ENCODE measurements around the gene UGP2.
A peak's percentile ranks its signal among the peaks of the same experiment; 100 is the strongest.

The UGP2 gene

GRCh38 chr2:63840081-63840784 lies 1.5 kb upstream of the UGP2 start:
- no peak for TF ChIP-seq CTCF (IDR thresholded peaks at IDR 0.05)
- H3K9me3 ChIP-seq = no peaks in the 10 kb centered on the region
- DNase-seq = no peak
- no peaks in the 10 kb centered on the region for H3K27me3 ChIP-seq
- no peaks in the 10 kb centered on the region for H3K36me3 ChIP-seq
- peak overlapping the region; percentile 72 to 89 for H3K4me3 ChIP-seq
- intact Hi-C loops (cut with DNase I; ENCODE audit: low total_unique reads) = no loop called here
- H3K4me1 ChIP-seq = peaks cover 0 to 52% (median 26%) of the 10 kb centered on the region in 4 donors
- peak overlapping the region; percentile 91 to 98 for H3K27ac ChIP-seq

GRCh38 chr2:63840785-63841253 lies 877 bp upstream of the UGP2 start:
- no peaks in the 10 kb centered on the region for H3K27me3 ChIP-seq
- H3K27ac ChIP-seq = peak overlapping the region; percentile 91 to 98
- no peaks in the 10 kb centered on the region for H3K9me3 ChIP-seq
- peak; percentile 7 to 40 for TF ChIP-seq CTCF (IDR thresholded peaks at IDR 0.05)
- H3K4me1 ChIP-seq = peaks cover 0 to 58% (median 32%) of the 10 kb centered on the region in 4 donors
- intact Hi-C loops (cut with DNase I; ENCODE audit: low total_unique reads) = no loop called here
- no peaks in the 10 kb centered on the region for H3K36me3 ChIP-seq
- peak; percentile 99 to 100 for DNase-seq
- H3K4me3 ChIP-seq = peak overlapping the region; percentile 72 to 89

- Histone ChIP-seq H3K9me3 (no peaks in the 10 kb centered on the region), H3K36me3 (no peaks in the 10 kb centered on the region), H3K4me3 (peak overlapping the region; percentile 72 to 89), H3K27ac (peak overlapping the region; percentile 91 to 98), H3K27me3 (no peaks in the 10 kb centered on the region), H3K4me1 (peaks cover 0 to 69% (median 34%) of the 10 kb centered on the region in 4 donors)
- TF ChIP-seq CTCF (IDR thresholded peaks at IDR 0.05) = peak in 1 of 2 experiments; percentile 15
- intact Hi-C loops (cut with DNase I; ENCODE audit: low total_unique reads) = no loop called here
- peak; percentile 57 to 77 for DNase-seq
Observed at GRCh38 chr2:63842149-63843061, 709 bp downstream of the UGP2 start.

GRCh38 chr2:63843093-63843492 lies 1.4 kb downstream of the UGP2 start:
- Histone ChIP-seq H3K27me3 (no peaks in the 10 kb centered on the region), H3K36me3 (no peaks in the 10 kb centered on the region), H3K4me1 (peaks cover 0 to 65% (median 30%) of the 10 kb centered on the region in 4 donors), H3K4me3 (peak overlapping the region; percentile 72 to 89), H3K27ac (peak overlapping the region; percentile 91 to 98), H3K9me3 (no peaks in the 10 kb centered on the region)
- DNase-seq = no peak
- no peak for TF ChIP-seq CTCF (IDR thresholded peaks at IDR 0.05)
- intact Hi-C loops (cut with DNase I; ENCODE audit: low total_unique reads) = no loop called here

GRCh38 chr2:63843791-63844190 lies 2.1 kb downstream of the UGP2 start:
- peak overlapping the region; percentile 72 to 89 for H3K4me3 ChIP-seq
- peak overlapping the region; percentile 91 to 98 for H3K27ac ChIP-seq
- no peaks in the 10 kb centered on the region for H3K9me3 ChIP-seq
- H3K27me3 ChIP-seq = no peaks in the 10 kb centered on the region
- no peak for TF ChIP-seq CTCF (IDR thresholded peaks at IDR 0.05)
- DNase-seq = no peak
- H3K4me1 ChIP-seq = peaks cover 0 to 65% (median 28%) of the 10 kb centered on the region in 4 donors
- intact Hi-C loops (cut with DNase I; ENCODE audit: low total_unique reads) = no loop called here
- no peaks in the 10 kb centered on the region for H3K36me3 ChIP-seq

Measured in tibial artery (tissue), 4 donors.